NCI-H146 (cell line): Measurements from ENCODE around the gene ROCK2.

ENCODE experiments used
- DNase-seq: peaks from one replicate; lab custom pipeline; 2025; lab: John Stamatoyannopoulos, UW

Gene ROCK2

GRCh38 chr2:11309706-11310105, 34.7 kb downstream of the ROCK2 start:
- no peak for DNase-seq

GRCh38 chr2:11307764-11308415, 36.5 kb downstream of the ROCK2 start:
- DNase-seq, result no peak

- DNase-seq, result no peak
These were observed 38.5 kb downstream of the ROCK2 start for GRCh38 chr2:11305958-11306357.

DNA sequence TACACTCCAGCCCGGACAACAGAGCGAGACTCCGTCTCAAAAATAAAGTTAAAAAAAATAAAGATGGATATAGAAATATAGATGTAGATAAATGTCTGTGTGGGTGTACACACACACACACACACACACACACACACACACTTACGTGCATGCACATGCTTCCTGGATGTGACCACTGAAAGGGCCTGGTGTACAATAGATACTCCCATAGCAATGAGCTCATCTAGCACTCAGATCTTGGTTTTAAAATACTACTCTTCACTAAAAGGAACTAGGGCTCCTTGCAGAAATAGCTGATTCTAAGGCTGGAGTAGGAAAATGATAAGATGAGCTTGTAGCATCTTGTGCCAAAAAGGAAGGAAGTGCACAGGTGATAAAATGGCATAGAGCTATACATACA, 39.1 kb downstream of the ROCK2 start:
- DNase-seq, result no peak

DNA sequence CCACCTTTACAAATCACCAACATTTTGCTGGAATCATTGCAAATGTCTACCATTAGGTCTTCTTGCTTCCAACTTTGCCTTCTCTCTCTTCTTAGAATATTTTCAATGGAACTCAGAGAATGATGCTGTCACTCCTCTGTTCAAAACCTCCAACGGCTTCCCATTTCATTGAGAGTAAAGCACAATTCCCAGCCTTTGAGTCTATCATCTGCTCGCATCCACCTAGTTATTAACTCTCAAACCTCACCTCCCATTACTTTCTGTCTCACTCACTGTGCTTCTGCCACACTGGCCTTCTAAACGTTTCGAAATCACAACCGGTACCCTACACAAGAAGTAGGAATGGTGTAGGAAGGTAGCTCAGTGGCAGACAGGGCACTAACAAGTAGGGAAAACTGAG, 40.0 kb downstream of the ROCK2 start:
- no peak for DNase-seq

- DNase-seq, result no peak
These were observed 41.0 kb downstream of the ROCK2 start for GRCh38 chr2:11303290-11304013.

DNA sequence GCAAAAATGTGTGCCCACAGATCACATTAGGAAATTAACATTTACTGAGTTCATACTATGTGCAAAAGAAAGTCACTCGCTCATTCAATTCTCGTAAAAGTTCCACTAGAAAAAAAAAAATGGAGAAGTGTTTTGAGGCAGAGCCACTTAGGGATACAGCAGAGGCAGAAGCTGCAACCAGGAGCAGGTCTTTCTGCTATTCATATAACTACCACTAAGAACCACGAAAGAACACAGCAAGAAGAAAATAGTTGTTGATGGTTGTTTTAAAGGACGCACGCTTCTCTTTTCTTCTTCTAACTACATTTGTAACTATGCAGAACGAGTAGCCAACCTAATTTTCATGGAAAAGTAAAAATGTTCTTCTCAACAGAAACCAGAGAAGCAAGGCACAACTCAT, 45.0 kb downstream of the ROCK2 start:
- DNase-seq, result no peak

DNA sequence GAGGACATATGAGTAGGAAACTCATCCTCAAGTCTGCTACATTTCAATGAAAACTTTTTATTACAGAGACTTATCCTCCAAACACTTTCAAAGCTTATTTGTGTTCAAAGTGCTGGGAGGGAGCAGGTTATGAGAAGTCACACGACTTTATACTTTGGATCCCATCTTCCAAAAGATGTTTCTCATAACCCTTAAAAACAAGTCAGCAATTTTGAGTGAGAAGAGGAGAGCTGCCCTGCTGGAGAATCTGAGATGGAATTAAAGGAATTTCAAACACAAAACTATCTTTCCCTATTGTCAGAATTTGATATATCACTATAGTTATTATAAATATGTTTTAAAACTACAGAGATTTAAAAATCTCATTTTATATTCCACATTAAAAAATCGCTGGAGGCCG, 45.8 kb downstream of the ROCK2 start:
- no peak for DNase-seq

DNA sequence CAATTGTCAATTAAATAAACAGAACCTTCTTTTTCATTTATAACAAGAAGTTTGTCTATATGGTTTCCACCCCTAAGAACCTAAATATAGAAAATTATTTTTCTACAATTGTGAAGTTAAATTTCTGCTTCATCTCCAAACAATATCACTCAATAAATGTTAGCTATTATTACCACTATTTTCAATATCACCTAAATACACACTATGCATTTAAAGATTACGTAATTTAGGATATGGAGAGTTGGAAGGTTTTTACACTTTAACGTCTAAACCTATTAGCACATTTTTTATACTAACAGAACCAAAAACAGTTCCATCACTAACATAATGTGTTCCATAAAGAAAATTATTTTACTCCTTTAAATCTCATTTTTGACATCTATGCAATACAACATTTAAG, 48.0 kb downstream of the ROCK2 start:
- DNase-seq, result no peak

GRCh38 chr2:11292464-11293255, 51.8 kb downstream of the ROCK2 start:
- DNase-seq, result no peak

- DNase-seq, result no peak
These were observed 53.7 kb downstream of the ROCK2 start for GRCh38 chr2:11290713-11291112.

DNA sequence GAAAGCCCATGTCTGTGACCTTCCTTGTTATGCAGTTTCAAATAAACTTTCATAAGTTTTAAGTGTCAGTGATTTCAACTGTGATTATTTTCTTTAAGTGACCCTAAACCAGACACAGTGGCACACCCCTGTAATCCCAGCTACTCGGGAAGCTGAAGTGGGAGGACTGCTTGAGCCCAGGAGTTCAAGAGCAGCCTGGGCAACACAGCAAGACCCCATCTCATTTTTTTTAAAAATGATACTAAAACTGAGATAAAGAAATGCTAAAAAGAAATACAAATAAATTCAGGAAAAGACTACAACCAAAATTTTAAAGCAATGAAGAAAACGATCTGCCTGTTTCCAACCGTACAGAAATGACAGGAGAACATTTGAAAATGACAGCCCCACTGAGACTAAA, 54.2 kb downstream of the ROCK2 start:
- DNase-seq, result no peak

DNA sequence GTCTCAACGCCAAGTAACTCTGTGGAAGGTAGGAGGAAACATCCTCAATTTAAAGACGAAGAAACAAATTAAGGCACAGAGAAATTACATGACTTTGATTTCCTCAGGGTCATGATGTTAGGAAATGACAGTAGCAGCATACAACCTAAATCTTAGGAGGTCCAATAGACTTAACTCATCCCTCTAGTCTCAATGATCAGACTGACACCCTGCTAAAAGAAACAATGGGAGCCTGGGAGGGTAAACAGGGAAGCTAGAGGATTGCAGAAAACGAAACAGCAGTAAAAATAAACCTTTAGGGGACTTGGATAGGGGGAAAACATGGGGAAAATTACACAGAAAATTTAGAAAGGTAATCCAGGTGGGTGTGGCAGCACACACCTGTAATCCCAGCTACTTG, 56.0 kb downstream of the ROCK2 start:
- DNase-seq, result no peak

DNA sequence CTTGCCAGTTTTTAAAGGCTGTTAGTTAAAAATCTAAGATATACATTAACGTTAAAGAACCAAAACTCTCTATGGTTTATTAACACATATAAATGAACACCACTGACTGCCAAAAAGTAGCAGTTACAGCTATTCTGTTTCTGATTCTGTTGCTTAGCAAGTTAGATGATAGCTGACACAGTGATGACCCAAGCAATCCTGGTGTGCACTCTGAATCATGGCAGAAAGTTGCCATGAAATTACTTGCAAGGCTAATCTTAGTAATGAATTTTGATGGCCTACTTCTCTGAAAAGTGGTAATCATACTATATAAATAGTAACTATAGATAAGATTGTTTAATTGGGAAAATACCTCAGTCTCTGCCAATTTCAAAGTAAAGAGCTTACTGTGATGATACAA, 57.7 kb downstream of the ROCK2 start:
- DNase-seq, result no peak

DNA sequence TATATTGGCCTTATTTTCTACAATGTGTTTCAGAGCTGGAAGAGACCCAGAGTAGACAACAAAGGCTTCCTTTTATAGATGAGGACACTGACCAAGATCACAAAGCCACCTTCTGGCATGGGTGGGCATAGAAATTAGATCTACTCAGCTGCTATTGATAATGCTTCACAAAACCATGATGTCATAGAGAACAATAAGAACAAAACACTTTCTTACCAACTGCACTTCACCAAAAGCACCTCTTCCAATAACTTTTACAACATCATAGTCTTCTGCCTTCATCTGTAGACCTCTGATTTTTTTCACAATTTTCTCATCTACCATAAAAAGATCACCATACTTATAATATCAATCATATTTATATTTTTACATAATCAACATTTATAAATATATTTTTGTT, 58.1 kb downstream of the ROCK2 start:
- DNase-seq, result no peak

- DNase-seq, result no peak
These were observed 58.9 kb downstream of the ROCK2 start for GRCh38 chr2:11285499-11285898.

DNA sequence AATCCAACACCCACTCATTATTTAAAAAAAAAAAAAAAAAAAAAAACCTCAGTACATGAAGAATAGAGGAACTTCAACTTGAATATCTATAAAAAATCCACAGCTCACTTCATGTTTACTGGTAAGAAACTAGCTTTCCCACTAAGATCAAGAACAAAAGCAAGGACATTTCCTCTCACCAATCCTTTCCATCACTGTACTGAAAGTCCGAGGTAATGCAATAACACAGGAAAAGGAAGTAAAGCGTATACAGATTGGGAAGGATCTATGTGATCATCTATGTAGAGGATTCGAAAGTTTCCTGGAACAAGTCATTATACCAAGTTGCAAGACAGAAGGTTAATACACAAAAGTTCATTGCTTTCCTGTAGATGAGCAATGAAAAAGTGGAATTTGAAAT, 63.2 kb downstream of the ROCK2 start:
- DNase-seq, result no peak

DNA sequence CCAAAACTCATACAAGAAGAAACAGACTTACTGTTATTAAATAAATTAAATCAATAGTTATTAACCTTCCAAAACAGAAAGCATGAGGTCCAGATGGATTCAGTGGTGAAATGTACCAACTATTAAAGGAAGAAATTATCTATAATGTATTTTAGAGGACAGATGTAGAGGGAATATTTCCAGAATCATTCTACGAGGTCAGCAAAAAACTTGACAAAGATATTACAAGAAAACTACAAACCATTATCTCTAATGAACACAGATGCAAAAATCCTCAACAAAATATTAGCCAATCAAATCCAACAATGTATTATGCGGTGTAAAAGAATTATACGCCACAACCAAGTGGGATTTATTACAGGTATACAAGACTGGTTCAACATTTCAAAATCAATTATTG, 63.7 kb downstream of the ROCK2 start:
- DNase-seq, result no peak

- DNase-seq, result no peak
These were observed 65.0 kb downstream of the ROCK2 start for GRCh38 chr2:11279398-11279797.

DNA sequence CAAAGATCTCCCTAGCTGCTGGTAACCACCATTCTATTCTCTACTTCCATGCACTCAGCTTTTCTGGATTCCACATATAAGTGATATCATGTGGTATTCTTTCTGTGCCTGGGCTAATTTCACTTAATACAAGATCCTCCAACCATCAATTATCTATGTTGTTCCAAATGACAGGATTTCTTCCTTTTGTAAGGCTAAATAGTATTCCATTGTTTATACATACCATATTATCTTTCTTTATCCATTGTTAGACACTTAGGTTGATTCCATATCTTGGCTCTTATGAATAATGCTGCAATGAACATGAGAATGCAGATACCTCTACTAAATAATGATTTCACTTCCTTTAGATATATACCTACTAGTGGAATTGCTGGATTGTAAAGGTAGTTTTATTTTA, 66.2 kb downstream of the ROCK2 start:
- DNase-seq, result no peak

DNA sequence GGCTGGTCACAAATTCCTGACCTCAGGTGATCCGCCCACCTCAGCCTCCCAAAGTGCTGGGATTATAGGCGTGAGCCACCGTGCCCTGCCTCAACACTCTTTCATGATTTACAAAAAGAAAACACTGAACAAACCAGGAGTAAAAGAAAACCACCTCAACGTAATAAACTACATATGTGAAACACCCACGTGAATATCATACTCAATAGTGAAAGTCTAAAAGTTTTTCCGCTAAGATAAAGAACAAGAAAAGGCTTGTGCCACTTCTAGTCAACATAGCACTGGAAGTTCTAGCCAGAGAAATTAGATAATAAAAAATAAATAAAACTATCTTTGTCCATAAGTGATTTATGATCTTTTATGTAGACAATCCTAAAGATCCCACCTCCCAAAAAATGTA, 68.5 kb downstream of the ROCK2 start:
- DNase-seq, result no peak

- no peak for DNase-seq
These were observed 73.5 kb downstream of the ROCK2 start for GRCh38 chr2:11270891-11271290.

GRCh38 chr2:11267931-11268330, 76.5 kb downstream of the ROCK2 start:
- no peak for DNase-seq
